Lower leg skin (tissue), 4 donors: Measurements from ENCODE around the gene PDE6A. TPM values are rescaled to one million over a fixed set of nuclear protein-coding genes. Genes with fewer than 3 reads are reported as not detected.

ENCODE experiments used
- DNase-seq, 2 donors: peaks; one replicate each; pipeline ENCODE4 v3.0.0-alpha.2; 2019; ENCODE audit warnings: low spot score in 2 of 2
- H3K4me3 ChIP-seq: fragments of 200-600 bp; sonication (generic); 2 replicates; pipeline ENCODE4 v1.5.1; 2017; ENCODE audit warnings: mild to moderate bottlenecking, low read depth; ENCODE audit not compliant: poor library complexity, severe bottlenecking
- CTCF ChIP-seq, 3 donors: fragments of 450-650 bp; IDR thresholded peaks; one replicate each; pipeline ENCODE4 v1.5.1; 2016; ENCODE audit warnings: antibody characterized with exemption in 3 of 3, mild to moderate bottlenecking in 3 of 3, moderate library complexity in 2 of 3
- POLR2A ChIP-seq, 2 donors: fragments of 450-650 bp; IDR thresholded peaks; one replicate each; pipeline ENCODE4 v1.6.1; 2016 to 2017; ENCODE audit warnings: antibody characterized with exemption in 2 of 2, mild to moderate bottlenecking in 1 of 2, moderate library complexity in 1 of 2
- WGBS, 2 donors: methylation state at CpG; one replicate each; pipeline ENCODE4 v1.1.5; 2018; 5-methylcytosine and 5-hydroxymethylcytosine counted together
- intact Hi-C: fragments of 100-400 bp; cut with DNase I; formaldehyde crosslinking; loops from one replicate; pipeline ENCODE4 v1.15.0; 2023; ENCODE audit warnings: low total_unique reads
- total RNA-seq, 4 donors: library from RNA; depleted of rRNA; stranded (reverse); fragments of >200 nt; gene quantifications; one replicate each; pipeline ENCODE4 v1.1.0, GENCODE V29; 2016

Gene PDE6A
- total RNA-seq, 4 donors from 2014 or later, result 0.04 to 1.0 (median 0.49) TPM; not detected in 1

- WGBS, 2 donors, result 84 to 85% methylated on average over 5 of the region's 5 CpGs
- DNase-seq, result no peak
- no peak overlapping the region for H3K4me3 ChIP-seq
- TF ChIP-seq POLR2A (IDR thresholded peaks at IDR 0.05) (no peak), CTCF (IDR thresholded peaks at IDR 0.05) (no peak)
- intact Hi-C loops, result no loop called here
These were observed 117.5 kb downstream of the PDE6A start for GRCh38 chr5:149827086-149827485.

- intact Hi-C loops, result no loop called here
- DNase-seq, result no peak
- TF ChIP-seq POLR2A (IDR thresholded peaks at IDR 0.05) (no peak), CTCF (IDR thresholded peaks at IDR 0.05) (no peak)
- 66 to 69% methylated on average over 9 of the region's 9 CpGs for WGBS, 2 donors
- H3K4me3 ChIP-seq, result no peak overlapping the region
These were observed 118.0 kb downstream of the PDE6A start for GRCh38 chr5:149826574-149826973.

GRCh38 chr5:149824846-149825245 lies 119.7 kb downstream of the PDE6A start:
- no peak for TF ChIP-seq POLR2A (IDR thresholded peaks at IDR 0.05)
- TF ChIP-seq CTCF (IDR thresholded peaks at IDR 0.05), result no peak
- no peak overlapping the region for H3K4me3 ChIP-seq
- DNase-seq, result no peak
- intact Hi-C loops, result no loop called here
- 67 to 76% methylated on average over 16 of the region's 16 CpGs for WGBS, 2 donors

GRCh38 chr5:149824120-149824519 lies 120.5 kb downstream of the PDE6A start:
- H3K4me3 ChIP-seq, result no peak overlapping the region
- no peak for DNase-seq
- no peak for TF ChIP-seq CTCF (IDR thresholded peaks at IDR 0.05)
- no peak for TF ChIP-seq POLR2A (IDR thresholded peaks at IDR 0.05)
- 87 to 89% methylated on average over 7 of the region's 7 CpGs for WGBS, 2 donors
- intact Hi-C loops, result no loop called here

GRCh38 chr5:149823375-149823774 lies 121.2 kb downstream of the PDE6A start:
- intact Hi-C loops, result no loop called here
- H3K4me3 ChIP-seq, result no peak overlapping the region
- WGBS, 2 donors, result 64 to 73% methylated on average over 5 of the region's 5 CpGs
- no peak for DNase-seq
- no peak for TF ChIP-seq POLR2A (IDR thresholded peaks at IDR 0.05)
- TF ChIP-seq CTCF (IDR thresholded peaks at IDR 0.05), result no peak

- H3K4me3 ChIP-seq, result no peak overlapping the region
- no peak for DNase-seq
- TF ChIP-seq CTCF (IDR thresholded peaks at IDR 0.05), result no peak
- TF ChIP-seq POLR2A (IDR thresholded peaks at IDR 0.05), result no peak
- intact Hi-C loops, result no loop called here
- WGBS, 2 donors, result 88% methylated on average over 5 of the region's 5 CpGs
These were observed 122.3 kb downstream of the PDE6A start for GRCh38 chr5:149822301-149822700.
